GM20431 (cell line): ENCODE data around the gene VASH2.

Experiments used
- in situ Hi-C: fragments of 300-500 bp; cut with MseI, MboI; formaldehyde crosslinking; loops from one replicate; pipeline ENCODE4 v1.15.0; 2020; ENCODE audit warnings: low sequenced_read_pairs; ENCODE audit not compliant: unreplicated experiment

Gene VASH2

DNA sequence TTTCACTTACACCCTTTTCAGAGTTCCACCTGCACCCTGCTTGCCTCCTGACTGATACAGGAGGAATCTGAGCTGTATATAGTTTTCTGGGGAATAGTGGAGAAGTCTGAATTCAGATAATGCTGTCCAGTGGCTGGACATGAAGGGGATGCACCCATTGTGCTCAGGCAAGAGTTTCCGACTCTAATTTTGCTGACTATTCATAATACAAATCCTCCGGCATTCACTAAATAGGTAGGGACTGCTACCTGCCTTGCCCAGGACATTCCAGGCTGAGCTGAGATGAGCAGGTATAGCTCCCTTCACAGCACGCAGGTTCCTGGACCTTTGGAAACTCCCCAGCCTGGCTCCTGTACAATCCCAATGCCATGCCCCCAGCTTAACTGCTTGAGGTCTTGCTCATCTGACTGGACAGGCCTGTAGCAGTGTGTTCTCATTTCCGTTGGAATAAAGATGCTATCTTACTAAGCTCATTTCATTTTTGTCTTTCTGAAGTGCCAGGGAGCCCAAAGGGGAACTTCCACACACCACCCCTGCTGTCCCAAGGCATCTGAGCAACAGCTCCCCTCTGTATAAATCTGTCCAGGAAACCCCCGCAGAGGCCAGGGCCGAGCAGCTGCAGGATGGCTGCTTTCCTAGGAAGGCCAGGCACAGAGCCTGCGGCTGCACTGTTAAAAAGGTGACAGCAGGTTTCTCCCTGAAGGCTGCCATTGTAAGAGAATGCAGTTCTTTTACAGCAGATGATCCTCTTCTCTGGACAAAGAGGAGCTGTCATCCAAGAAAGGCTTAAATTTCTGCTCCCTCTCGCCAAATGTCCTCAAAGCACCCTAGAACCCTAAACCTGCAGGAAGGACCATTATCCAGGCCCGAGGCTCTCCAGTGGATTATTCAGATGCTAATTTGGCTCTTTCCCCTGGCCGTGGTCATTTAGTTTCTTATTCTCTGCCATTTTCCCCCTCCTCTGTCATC lies 21.7 kb upstream of the VASH2 start:
- in situ Hi-C loops, result no loop called here

DNA sequence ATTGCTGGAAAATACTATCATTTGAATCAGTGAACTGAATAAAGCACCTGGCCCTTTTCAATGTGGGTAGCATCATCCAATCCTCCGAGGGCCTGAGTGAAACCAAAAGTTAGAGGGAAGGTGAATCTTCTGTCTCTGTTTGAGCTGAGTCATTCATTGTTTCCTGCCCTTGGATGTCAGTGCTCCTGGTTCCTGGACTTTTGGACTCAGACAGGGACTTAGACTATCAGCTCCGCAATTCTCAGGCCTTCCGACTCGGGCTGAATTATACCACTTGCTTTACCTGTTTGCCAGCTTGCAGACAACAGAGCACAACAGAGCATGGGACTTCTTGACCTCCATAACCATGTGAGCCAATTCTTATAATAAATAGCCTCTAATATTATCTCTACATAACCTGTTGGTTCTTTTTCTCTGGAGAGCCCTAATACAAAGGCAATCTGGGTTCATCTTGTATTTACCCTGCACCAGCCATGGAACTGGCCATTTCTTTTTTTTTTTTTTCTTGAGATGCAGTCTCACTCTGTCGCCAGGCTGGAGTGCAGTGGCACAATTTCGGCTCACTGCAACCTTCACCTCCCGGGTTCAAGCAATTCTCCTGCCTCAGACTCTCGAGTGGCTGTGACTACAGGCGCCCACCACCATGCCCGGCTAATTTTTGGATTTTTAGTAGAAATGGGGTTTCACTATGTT lies 19.2 kb upstream of the VASH2 start:
- in situ Hi-C loops, result no loop called here

DNA sequence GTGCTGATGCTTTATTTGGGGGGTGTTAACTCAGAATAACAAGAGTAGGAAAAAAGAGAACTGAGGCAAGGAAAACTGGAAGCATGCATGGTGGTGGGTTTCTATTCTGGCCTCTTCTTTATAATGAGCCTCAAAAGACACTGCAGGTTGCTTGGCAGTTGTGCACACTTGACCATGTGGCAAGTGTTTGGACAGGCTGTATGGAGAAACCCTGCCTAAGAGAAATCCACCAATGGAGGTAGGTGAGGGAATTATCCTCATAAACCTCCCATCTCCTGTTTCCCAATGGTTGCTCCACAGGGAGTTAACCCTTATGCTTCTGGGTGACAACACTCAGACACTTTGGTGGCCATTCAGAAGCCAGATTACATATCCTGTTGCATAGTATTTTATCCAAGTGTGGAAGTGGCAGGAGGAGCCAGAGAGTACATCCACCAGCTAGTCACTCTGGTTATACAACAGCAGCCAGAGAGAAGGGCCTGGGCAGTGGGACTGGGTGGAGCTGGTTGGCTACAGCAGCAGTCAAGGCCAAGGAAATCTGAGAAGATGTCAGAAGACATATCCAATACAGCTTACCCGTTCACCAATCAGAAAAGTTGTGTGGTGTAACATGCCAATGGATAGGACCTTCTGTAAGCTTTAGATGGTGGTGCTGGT lies 16.4 kb upstream of the VASH2 start:
- in situ Hi-C loops, result no loop called here

GRCh38 chr1:212935387-212935981 lies 14.9 kb upstream of the VASH2 start:
- in situ Hi-C loops, result no loop called here

DNA sequence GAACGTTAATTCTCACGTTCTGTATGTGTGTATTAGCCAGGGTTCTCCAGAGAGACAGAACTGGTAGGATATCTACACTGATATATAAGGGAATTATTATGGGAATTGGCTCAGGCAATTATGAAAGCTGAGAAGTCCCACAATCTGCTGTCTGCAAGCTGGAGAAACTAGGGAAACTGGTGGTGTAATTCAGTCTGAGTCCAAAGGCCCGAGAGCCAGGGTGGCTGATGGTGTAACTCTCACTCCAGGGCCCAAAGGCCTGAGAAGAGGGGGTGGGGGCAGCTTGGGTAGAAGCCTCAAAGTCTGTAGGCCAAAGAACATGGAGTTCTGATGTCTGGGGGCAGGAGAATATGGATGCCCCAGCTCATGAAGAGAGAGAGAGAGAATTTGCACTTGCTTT lies 13.3 kb upstream of the VASH2 start:
- in situ Hi-C loops, result no loop called here

- in situ Hi-C loops, result no loop called here
These were observed 11.5 kb upstream of the VASH2 start for GRCh38 chr1:212938846-212939245.

DNA sequence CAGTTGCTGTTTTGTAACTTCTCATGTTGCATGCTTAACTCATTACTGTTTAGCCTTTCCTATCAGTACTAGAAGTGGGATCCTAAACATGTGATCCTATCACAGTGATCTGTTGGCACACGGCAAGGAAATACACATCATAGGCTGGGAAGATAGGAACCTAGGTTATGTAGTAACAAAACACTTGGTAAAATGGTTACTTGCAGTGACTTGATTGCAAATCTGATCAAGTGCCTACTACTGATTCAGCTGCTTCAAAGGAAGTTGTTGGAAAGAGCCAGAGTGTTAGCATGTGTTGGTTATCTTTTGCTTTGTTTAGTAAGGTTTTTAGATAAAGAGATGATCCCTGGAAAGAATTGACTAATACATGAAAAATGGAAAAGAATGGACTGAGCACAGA lies 8.9 kb upstream of the VASH2 start:
- in situ Hi-C loops, result no loop called here

GRCh38 chr1:212942679-212943392 lies 7.5 kb upstream of the VASH2 start:
- in situ Hi-C loops, result no loop called here

DNA sequence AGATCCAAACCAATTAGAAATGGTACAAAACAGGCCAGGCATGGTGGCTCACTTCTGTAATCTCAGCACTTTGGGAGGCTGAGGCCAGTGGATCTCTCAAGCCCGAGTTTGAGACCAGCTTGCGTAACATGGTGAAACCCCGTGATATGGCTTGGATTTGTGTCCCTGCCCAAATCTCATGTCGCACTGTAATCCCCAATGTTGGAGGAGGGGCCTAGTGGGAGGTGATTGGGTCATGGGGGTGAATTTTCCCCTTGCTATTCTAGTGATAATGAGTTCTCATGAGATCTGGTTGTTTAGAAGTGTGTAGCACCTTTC lies 7.0 kb upstream of the VASH2 start:
- in situ Hi-C loops, result no loop called here

GRCh38 chr1:212944229-212944901 lies 6.0 kb upstream of the VASH2 start:
- in situ Hi-C loops, result no loop called here

DNA sequence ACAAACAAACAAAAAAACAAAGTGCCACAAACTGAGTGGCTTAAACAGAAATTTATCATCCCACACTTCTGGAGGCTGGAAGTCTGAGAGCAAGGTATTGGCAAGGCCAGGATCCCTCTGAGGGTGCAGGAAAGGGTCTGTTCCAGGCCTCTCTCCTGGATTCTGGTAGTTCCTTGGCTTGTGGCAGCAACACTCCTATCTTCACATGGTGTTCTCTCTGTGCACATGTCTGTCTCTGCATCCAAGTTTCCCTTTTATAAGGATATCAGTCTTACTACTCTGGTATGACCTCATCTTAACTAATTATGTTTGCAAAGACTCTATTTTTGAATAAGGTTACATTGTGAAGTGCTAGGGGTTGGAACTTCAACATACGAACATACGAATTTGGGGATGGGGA lies 5.3 kb upstream of the VASH2 start:
- in situ Hi-C loops, result no loop called here

- in situ Hi-C loops, result no loop called here
These were observed 4.7 kb upstream of the VASH2 start for GRCh38 chr1:212945463-212946160.

GRCh38 chr1:212946872-212947271 lies 3.5 kb upstream of the VASH2 start:
- in situ Hi-C loops, result no loop called here

DNA sequence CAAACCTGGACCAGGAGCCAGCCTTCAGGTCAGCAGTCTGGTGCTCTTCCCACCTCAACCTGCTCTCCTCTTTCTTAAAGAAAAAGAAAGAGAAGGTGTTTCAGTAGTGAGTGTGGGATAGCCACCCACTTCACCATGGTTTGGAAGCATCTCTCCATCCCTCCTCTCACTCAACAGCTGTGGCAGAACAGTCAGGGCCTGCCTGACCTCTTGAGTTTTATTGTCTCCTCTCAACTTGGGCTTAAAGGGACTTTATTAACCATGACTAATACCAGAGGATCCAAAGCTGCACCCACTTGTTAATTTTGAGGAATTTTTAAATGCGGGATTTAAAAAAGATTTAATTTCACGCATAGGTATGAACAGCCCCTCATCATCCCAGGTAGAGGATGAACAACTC lies 570 bp upstream of the VASH2 start:
- in situ Hi-C loops, result no loop called here

DNA sequence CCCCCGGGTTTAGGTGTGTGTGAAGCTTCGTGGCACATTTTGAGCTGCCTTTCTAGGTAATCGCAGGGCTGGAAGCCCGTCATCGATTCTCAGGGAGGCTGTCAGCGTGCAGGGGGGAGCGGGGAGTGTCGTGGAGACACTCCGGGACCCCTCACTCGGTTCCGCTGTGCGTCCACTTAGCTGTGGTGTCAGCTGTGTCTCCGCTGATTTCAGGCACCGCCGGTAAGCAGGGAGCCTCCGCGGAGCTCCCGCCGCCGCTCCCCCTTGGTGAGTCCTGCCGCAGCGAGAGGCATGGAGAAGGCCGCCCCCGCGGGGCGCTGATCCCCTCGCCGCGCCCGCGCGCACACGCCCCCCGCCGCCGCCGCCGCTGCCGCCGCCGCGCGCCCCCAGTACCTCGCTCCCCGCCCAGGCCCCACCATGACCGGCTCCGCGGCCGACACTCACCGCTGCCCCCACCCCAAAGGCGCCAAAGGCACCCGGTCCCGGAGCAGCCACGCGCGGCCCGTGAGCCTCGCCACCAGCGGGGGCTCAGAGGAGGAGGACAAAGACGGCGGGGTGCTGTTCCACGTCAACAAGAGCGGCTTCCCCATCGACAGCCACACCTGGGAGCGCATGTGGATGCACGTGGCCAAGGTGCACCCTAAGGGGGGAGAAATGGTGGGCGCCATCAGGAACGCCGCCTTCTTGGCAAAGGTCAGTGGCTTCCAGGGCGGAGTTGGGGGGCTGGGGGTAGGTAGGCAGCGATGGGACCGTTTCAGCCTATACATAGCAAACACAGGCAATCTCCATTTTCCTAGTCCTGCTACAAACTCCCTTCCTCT lies 995 bp downstream of the VASH2 start:
- in situ Hi-C loops, result no loop called here

DNA sequence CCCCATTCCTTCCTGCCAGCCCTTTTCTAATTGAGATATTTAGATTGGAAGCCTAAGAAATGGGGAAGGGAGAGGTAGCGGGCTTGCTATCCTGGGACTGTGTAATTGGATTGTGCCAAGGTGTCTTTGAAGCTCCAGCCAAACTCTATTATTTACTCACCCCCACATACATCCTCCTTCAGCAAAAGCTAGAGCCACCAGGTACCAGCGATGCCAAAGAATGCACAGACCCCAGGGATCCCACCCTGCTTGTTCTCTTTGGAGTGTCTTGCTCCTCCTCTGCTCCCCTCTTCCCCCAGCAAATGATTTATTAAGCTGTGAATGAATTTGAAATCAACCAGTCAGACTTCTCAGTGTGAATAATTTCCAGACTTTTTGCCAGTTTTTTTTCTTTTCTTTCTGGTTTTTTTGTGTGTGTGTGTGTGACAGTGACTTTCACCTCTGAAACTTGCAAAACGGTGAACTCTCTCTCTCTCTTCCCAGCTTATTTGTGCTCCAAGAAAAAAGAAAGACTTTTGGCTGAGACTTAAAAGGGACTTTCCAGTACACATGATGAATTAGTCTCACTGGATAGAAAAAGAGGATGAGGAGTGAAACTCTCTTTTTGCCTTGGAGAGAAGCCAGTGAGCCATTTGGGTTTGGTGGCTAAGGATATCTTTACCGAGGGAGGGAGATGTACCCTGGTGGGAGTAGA lies 1.8 kb downstream of the VASH2 start:
- in situ Hi-C loops, result no loop called here

DNA sequence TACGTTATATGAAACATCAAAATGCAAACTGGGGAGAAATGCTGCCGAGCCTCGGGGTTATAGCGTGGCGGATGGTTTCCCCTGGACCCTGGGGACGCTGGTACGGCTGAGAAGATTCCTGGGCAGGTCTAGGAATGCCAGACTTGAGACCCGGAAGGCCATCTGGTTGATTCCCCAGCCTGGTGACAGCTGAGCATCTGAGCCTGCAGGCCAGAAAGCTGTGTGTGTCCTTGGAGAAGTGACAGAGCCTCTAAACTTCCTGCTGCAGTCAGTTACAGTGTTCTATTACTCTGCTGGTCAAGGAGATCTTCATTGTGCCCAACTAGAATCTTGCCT lies 2.3 kb downstream of the VASH2 start:
- in situ Hi-C loops, result no loop called here

DNA sequence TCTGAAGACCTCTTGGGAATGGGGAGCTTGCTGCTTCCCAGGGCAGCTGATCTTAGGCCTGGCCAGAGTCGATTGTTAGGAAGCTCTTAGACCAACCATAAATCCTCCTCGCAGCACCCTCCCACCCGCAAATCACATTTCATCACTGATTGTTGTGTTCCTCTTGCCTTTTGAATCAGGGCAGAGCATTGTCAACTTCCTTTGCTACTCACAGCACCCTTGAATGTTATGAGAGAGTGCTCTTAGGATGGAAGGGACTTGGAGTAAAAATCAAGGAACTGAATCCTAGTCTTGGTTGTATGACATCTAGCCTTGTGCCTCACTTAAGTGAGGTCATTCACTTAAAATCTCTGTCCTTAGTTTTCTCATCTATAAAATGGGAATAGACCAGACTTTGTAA lies 3.0 kb downstream of the VASH2 start:
- in situ Hi-C loops, result no loop called here
